HepG2 (cell line): ENCODE results near the gene CDK10.
A peak's percentile ranks its signal among the peaks of the same experiment; 100 is the strongest.

Source experiments
- BRF2 ChIP-seq: sonication (generic); formaldehyde crosslinking; IDR thresholded peaks from 2 replicates; pipeline ENCODE4 v1.8.1; 2022; ENCODE audit warnings: mild to moderate bottlenecking, missing genetic modification reagents
- CTCF ChIP-seq: sonication (generic); formaldehyde crosslinking; IDR thresholded peaks from 2 replicates; pipeline ENCODE4 v1.5.0; 2020; ENCODE audit warnings: mild to moderate bottlenecking, missing genetic modification reagents, moderate library complexity
- FOXK2 ChIP-seq: fragments of 450-650 bp; IDR thresholded peaks from 2 replicates; pipeline ENCODE4 v1.6.1; 2016
- SUZ12 ChIP-seq: fragments of 150-350 bp; IDR thresholded peaks from 2 replicates; pipeline ENCODE4 v1.6.1; 2014; ENCODE audit warnings: low read depth, low read length
- TFAP4 ChIP-seq: sonication (generic); IDR thresholded peaks from 2 replicates; pipeline ENCODE4 v1.6.1; 2016; ENCODE audit warnings: low read depth, borderline replicate concordance
- ZBTB7A ChIP-seq: sonication (generic); formaldehyde crosslinking; IDR thresholded peaks from 2 replicates; pipeline ENCODE4 v1.8.0; 2022; ENCODE audit warnings: mild to moderate bottlenecking, missing genetic modification reagents
- ZIK1 ChIP-seq: sonication (generic); formaldehyde crosslinking; IDR thresholded peaks from 2 replicates; pipeline ENCODE4 v1.5.0; 2020; ENCODE audit warnings: mild to moderate bottlenecking, low read depth, missing genetic modification reagents, borderline replicate concordance
- ZNF24 ChIP-seq: fragments of 450-650 bp; IDR thresholded peaks from 2 replicates; pipeline ENCODE4 v1.6.1; 2017; ENCODE audit warnings: antibody characterized with exemption, mild to moderate bottlenecking
- ZNF891 ChIP-seq: sonication (generic); formaldehyde crosslinking; IDR thresholded peaks from 2 replicates; pipeline ENCODE4 v1.5.0; 2020; ENCODE audit warnings: mild to moderate bottlenecking, missing genetic modification reagents

GRCh38 chr16:89695086-89695874 lies 8.8 kb downstream of the CDK10 start:
- TF ChIP-seq ZNF24: no peak
- peak; percentile 6; the same call in 1 of the 2 replicates for TF ChIP-seq CTCF (CRISPR knock-in tag)
- no peak for TF ChIP-seq ZBTB7A (CRISPR knock-in tag)
- TF ChIP-seq FOXK2: no peak
- TF ChIP-seq TFAP4: peak; percentile 37; the same call in 1 of the 2 replicates
- no peak; the same call in 1 of the 2 replicates for TF ChIP-seq ZIK1 (CRISPR knock-in tag)
- TF ChIP-seq SUZ12: no peak
- TF ChIP-seq BRF2 (CRISPR knock-in tag): peak; percentile 85
- peak; percentile 59; the same call in 1 of the 2 replicates for TF ChIP-seq ZNF891 (CRISPR knock-in tag)
